Upper lobe of left lung (tissue), 4 donors: ENCODE data around the gene AFF3.

Experiments used
- CTCF ChIP-seq, 6 experiments: fragments of 450-650 bp in 4 of 6; fragments of 200-600 bp in 2 of 6; sonication (generic) in 2 of 6; IDR thresholded peaks; one replicate each; pipeline ENCODE4 v1.5.1; 2016 to 2019; ENCODE audit warnings: antibody characterized with exemption in 6 of 6
- EP300 ChIP-seq, 4 donors: sonication (generic); formaldehyde crosslinking; IDR thresholded peaks; one replicate each; pipeline ENCODE4 v1.5.1; 2017; ENCODE audit warnings: antibody characterized with exemption in 4 of 4, control low read depth in 2 of 4
- POLR2AphosphoS5 ChIP-seq, 2 donors: sonication (generic); formaldehyde crosslinking; IDR thresholded peaks; one replicate each; pipeline ENCODE4 v1.5.1; 2017; ENCODE audit warnings: antibody characterized with exemption in 2 of 2

GRCh38 chr2:99728166-99728565, 414.2 kb downstream of the AFF3 start:
- TF ChIP-seq CTCF (IDR thresholded peaks at IDR 0.05) (no peak), EP300 (IDR thresholded peaks at IDR 0.05) (no peak), POLR2AphosphoS5 (IDR thresholded peaks at IDR 0.05) (no peak)
